Kidney (tissue), 14 donors: ENCODE measurements around the gene GRWD1. TPM values are rescaled to one million over a fixed set of nuclear protein-coding genes. Genes with fewer than 3 reads are reported as not detected.

Source experiments
- DNase-seq, 5 donors: peaks; one replicate each; pipeline ENCODE4 v3.0.0-alpha.2; 2013 to 2020
- FAIRE-seq: peaks from 2 replicates; lab custom pipeline; 2012; peaks lifted over from hg19 to GRCh38; lab: Jason Lieb, UNC
- H3K27ac ChIP-seq, 2 donors: one replicate each; pipeline ENCODE4 v1.7.0; 2013; ENCODE audit warnings: low read depth in 2 of 2, low read length in 2 of 2, inconsistent platforms in 1 of 2
- H3K27me3 ChIP-seq: one replicate; pipeline ENCODE4 v1.7.1; 2013; ENCODE audit warnings: low read length, inconsistent platforms; ENCODE audit not compliant: control insufficient read depth, insufficient read depth
- H3K36me3 ChIP-seq, 3 donors: one replicate each; pipeline versions ENCODE4 v1.7.0 to v1.7.1; 2013; ENCODE audit warnings: low read length in 3 of 3, control low read depth in 1 of 3, inconsistent platforms in 1 of 3; ENCODE audit not compliant: insufficient read depth in 3 of 3, control insufficient read depth in 2 of 3
- H3K4me1 ChIP-seq, 3 donors: one replicate each; pipeline versions ENCODE4 v1.7.0 to v1.7.1; 2013; ENCODE audit warnings: low read length in 3 of 3, inconsistent platforms in 1 of 3, low read depth in 1 of 3; ENCODE audit not compliant: control insufficient read depth in 2 of 3, insufficient read depth in 2 of 3
- H3K4me3 ChIP-seq, 3 donors: one replicate each; pipeline versions ENCODE4 v1.7.0 to v1.8.1; 2013; ENCODE audit warnings: low read length in 3 of 3, control low read depth in 1 of 3, inconsistent platforms in 1 of 3
- H3K9ac ChIP-seq, 3 donors: one replicate each; pipeline versions ENCODE4 v1.7.0 to v1.7.1; 2013; ENCODE audit warnings: low read length in 3 of 3, control low read depth in 1 of 3, inconsistent platforms in 1 of 3
- H3K9me3 ChIP-seq, 3 donors: one replicate each; pipeline versions ENCODE4 v1.7.0 to v1.7.1; 2013; ENCODE audit warnings: low read length in 3 of 3, control low read depth in 1 of 3, inconsistent platforms in 1 of 3; ENCODE audit not compliant: control insufficient read depth in 2 of 3, insufficient read depth in 1 of 3
- CTCF ChIP-seq: IDR thresholded peaks from 3 replicates; pipeline ENCODE4 v1.5.1; 2012; ENCODE audit warnings: mild to moderate bottlenecking, moderate library complexity, borderline replicate concordance; ENCODE audit not compliant: insufficient read depth; ENCODE audit errors: extremely low read depth
- intact Hi-C: fragments of 100-400 bp; cut with DNase I; formaldehyde crosslinking; loops from one replicate; pipeline ENCODE4 v1.11.1; 2022
- polyA plus RNA-seq: library from polyadenylated mRNA; stranded (reverse); fragments of 350-450 nt; fragmentation: Illumina TruSeq; extraction: RNeasy Lipid Tissue Mini Kit (QIAGEN cat#74804); gene quantifications from one replicate; pipeline ENCODE4 v1.2.3, GENCODE V29; 2014; ENCODE audit warnings: low read depth, low replicate concordance; ENCODE audit not compliant: insufficient read depth
- total RNA-seq: library from RNA; stranded (reverse); fragmentation: NEBNext Ultra II Directional; extraction: Animal tissue kit (Norgen Biotek cat#: 25700); gene quantifications from one replicate; pipeline ENCODE4 v1.2.1, GENCODE V29; 2021
- donor health status: control.
- donor health status: control.
- donor health status: control.
- donor health status: control.
- donor health status: control.
- donor health status: DM: yes; HTN: yes; CAD: no.
- donor health status: Normal renal cell carcinoma (clear cell type).

Gene GRWD1
- total and polyA plus RNA-seq, 2 donors from 2014 or later = 19.0 to 34.0 TPM

- no peaks in the 10 kb centered on the region for H3K27me3 ChIP-seq
- H3K9me3 ChIP-seq = no peaks in the 10 kb centered on the region
- no peaks in the 10 kb centered on the region for H3K36me3 ChIP-seq
- peaks cover 0 to 9% (median 0%) of the 10 kb centered on the region in 3 donors for H3K4me1 ChIP-seq
- intact Hi-C loops = no loop called here
- H3K4me3 ChIP-seq = no peak overlapping the region
- H3K9ac ChIP-seq = no peak overlapping the region
- TF ChIP-seq CTCF = no peak
- FAIRE-seq (no peak), DNase-seq (no peak)
- no peak overlapping the region for H3K27ac ChIP-seq
Measured at GRCh38 chr19:48496959-48497727, 51.4 kb downstream of the GRWD1 start.

GRCh38 chr19:48497728-48498594 is 52.2 kb downstream of the GRWD1 start:
- no peaks in the 10 kb centered on the region for H3K27me3 ChIP-seq

GRCh38 chr19:48498595-48499311 is 53.0 kb downstream of the GRWD1 start:
- peak in 1 of 5 donors; percentile 67 for DNase-seq
- Histone ChIP-seq H3K27ac (no peak overlapping the region), H3K4me3 (no peak overlapping the region), H3K4me1 (peaks cover 0 to 9% (median 0%) of the 10 kb centered on the region in 3 donors), H3K27me3 (no peaks in the 10 kb centered on the region), H3K9me3 (no peaks in the 10 kb centered on the region), H3K9ac (no peak overlapping the region), H3K36me3 (no peaks in the 10 kb centered on the region)
- intact Hi-C loops = no loop called here
- no peak for TF ChIP-seq CTCF
- FAIRE-seq = no peak

More at GRCh38 chr19:48497728-48498594, 52.2 kb downstream of the GRWD1 start:
- Histone ChIP-seq H3K4me1 (peaks cover 0 to 9% (median 0%) of the 10 kb centered on the region in 3 donors), H3K36me3 (no peaks in the 10 kb centered on the region), H3K9ac (no peak overlapping the region), H3K4me3 (no peak overlapping the region), H3K9me3 (no peaks in the 10 kb centered on the region), H3K27ac (no peak overlapping the region)
- intact Hi-C loops = no loop called here
- DNase-seq (no peak), FAIRE-seq (no peak)
- no peak for TF ChIP-seq CTCF
